GM21619 (cell line): ENCODE results near the gene RPS6KA2.
"Not testable (repeated sequence)": the region's sequence is repeated elsewhere in the genome, so short reads cannot be mapped to it uniquely, and the experiment has no call there.

Experiments
- ATAC-seq: cut with Tn5 transposase; IDR thresholded peaks from one replicate; pipeline ENCODE4 v1.9.1; 2021; ENCODE audit not compliant: unreplicated experiment

Gene RPS6KA2

DNA sequence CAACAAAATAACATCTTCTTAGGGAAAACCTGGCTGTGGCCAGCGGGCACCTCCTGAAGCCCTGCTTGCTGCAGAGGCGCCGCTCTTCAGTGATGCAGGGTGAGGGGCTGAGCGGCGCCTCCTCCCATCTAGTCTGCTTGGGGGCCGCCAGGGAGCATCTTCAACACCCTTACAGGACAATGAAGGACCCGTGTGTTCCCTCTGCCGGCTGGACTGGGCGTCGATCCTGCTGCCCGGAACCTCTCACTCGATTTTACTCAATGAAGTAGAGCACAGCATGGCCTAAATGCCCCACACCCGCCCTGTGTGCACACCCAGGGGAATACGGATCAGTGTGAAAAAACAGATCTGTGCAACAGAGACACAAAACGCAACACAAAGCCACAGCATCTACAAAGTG is 215.8 kb downstream of the RPS6KA2 start:
- ATAC-seq = no peak

DNA sequence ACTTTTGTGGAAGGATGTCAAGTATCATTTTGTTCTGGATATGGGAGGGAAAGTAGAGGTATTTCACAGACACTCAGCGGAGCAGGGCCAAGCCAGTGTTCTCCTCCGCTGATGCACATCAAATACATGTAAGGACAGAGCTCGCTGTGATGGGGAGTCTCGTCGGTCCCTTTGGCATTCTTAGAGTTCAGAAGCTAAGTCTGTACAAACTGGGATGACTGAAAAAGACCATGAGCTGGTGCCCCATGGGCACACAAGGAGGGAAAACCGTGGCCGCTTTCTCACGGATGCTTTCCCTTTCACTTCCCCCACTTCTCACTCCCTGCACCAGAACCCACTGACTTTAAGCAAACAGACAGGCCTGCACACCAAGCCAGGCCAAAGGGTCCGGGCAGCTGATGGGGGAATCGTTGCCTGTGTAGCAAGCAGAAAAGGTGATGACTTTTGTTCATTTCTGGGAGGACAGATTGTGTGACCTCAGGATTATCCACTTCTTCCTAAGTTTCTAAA is 216.6 kb downstream of the RPS6KA2 start:
- ATAC-seq = no peak

DNA sequence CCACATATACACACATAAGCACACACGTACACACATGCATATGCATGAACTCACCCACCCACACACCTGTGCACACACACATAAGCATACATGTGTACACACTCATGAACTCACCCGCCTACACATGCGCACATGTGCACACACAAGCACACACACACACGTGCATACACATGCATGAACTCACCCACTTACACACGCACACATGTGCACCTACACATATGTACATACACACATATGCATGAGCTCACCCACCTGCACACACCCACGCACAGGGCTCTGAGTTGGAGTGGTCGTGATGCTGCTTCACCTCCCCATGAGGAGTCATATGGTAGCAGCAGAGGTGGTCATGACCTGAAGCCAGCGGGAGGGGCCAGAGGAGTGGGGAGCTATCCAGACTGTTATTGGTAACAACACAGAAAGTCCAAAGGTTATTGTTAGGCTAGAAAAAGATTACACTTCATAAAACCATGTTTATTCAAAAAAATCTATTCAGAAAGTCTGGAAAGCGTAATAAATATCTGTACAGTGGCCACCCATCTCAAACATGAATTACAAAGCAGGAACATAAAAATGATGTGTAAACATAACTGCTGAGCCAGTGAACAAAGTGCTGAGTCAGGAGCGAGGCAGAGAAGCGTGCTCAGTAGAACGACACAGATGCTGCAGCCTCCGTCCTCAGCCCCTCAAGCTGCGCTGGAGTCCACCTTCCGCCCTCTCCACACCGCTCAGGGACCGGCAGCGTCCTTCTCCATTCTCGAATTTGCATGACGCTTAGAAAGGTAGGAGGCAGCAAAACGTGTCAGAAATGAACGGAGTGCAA is 217.9 kb downstream of the RPS6KA2 start:
- no peak for ATAC-seq

DNA sequence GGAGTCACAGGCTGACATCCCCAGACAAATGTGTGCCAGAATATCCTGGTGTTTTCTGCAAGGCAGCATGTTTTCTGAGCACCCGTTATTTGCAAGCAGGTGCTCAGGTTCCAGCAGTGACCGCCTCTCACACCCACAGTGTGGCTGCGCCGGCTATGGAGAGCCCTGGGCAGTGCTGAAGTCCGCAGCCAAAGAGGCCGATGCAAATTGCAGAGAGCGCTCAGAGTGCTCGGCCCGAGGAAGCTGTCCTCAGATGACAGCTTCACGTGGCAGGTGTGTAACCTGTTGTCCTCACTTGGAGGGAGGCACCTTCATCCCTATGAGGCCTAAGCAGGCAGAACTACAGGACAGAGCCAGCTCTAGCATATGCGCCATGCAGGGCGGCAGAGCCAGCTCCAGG is 220.9 kb downstream of the RPS6KA2 start:
- no peak for ATAC-seq

DNA sequence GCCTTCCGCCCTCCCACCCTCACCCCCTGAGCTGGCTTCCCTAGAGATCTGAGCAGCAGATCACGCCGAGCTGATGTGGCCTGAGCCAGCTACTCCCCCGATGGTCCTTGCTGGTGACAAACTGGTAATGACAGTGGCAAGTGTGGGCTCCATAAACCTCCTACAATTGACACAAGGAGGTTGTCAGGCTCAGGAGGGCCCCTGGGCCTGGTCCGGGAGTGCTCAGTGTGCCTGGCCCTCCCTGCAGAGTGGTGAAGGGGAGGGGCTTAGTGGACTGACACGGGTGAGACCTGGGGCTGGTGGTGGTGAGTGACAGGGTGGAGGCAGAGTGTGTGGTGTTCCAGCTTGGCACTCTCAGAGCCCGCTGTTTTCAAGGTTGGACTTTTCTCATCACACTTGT is 221.7 kb downstream of the RPS6KA2 start:
- no peak for ATAC-seq

DNA sequence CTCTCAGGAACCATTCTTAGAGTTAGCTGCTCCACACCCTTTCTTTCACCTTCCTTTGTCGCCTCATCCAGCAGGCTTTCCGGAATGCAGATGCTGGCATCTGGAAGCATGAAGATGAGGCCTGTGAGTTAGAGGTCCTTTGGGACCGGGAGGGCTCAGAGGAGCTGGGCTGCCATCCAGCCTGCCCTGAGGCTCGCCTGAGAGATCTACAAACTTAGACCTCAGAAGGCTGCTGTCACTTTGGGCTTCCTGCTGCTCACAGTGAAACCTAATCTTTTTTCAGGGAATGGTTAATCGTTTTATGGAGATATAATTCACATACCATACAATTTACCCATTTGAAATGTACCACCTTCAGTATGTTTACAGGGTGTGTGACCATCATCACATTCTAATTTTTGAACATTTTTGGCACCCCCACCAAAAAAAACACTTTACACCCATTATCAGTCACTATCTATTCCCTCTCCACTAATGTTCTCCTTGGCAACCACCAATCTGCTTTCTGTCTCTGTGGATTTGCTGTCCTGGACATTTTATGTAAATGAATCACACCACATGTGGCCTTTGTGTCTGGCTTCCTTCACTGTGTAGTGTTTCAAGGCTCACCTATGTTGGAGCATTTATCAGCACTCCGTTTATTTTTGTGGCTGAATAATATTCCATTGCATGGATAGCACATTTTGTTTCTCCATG is 224.3 kb downstream of the RPS6KA2 start:
- no peak for ATAC-seq

DNA sequence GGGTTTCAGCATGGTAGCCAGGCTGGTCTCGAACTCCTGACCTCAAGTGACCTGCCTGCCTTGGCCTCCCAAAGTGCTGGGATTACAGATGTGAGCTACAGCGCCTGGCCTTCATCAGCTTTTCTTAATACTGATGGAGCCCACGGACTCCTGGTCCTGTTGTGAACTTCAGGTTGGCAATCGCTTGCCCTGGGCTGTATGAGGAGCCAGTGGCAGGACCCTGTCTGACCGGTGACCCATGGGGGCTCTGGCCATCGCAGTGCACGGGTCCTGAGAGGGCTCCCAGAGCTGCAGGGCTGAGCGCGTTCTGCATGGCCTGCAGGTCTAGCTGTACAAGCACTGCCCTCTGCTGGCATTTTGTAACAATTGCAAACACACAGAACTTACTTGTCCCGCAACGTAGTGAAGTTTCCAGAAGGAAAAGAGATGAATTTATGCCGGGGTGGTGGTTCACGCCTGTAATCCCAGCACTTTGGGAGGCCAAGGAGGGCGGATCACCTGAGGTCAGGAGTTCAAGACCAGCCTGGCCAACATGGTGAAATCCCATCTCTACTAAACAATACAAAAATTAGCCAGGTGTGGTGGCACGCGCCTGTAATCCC is 226.3 kb downstream of the RPS6KA2 start:
- ATAC-seq = peak; percentile 78

DNA sequence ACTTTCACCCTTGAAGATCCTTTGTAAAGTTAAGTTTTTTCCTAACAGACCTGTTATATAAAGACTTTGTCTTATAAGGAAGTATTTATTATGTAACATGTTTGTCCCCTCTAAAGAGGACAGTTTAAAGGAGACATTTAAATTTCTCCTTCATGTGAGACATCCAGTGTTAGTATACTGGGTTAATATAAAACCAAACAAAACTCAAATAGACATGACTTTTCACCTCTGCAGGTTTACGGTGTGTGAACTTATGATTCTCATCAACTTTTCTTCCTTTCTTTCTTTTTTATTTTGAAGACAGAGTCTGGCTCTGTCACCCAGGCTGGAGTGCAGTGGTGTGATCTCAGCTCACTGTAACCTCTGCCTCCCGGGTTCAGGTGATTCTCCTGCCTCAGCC is 226.9 kb downstream of the RPS6KA2 start:
- ATAC-seq = no peak

DNA sequence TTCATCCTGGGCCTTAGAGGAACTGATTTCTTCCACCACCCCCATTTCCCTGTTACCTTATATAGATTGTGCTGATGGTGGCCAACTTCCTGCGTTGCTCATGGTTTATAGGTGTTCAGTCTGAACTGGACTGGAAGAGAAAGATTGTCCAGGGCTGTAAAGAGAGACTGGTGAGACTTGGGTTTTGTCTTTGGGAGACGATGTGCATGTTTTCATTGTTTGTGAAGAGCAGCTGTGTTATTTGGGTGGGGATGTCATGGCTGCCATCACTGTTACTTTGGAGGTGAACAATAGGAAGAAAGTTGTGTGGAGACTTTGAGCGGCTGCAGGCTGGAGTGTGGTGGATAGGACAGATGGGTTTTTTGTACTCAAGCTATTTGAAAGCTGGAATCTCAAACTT is 228.7 kb downstream of the RPS6KA2 start:
- ATAC-seq = no peak

DNA sequence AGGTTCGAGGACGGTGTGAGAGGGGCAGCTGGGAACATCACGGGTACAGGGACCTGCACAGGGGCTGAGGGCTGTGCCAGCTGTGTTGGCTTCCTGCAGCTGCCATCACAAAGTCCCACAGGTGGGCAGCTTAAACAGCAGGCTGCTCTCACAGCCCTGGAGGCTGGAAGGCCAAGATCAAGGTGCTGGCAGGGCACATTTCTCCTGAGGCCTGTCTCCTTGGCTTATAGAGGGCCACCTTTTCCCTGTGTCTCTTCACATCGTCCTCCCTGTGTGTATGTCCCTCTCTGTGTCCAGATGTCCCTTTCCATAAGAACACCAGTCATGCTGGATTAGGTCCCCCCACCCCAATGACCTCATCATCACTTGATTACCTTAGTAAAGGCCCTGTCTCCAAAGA is 229.2 kb downstream of the RPS6KA2 start:
- no peak for ATAC-seq

DNA sequence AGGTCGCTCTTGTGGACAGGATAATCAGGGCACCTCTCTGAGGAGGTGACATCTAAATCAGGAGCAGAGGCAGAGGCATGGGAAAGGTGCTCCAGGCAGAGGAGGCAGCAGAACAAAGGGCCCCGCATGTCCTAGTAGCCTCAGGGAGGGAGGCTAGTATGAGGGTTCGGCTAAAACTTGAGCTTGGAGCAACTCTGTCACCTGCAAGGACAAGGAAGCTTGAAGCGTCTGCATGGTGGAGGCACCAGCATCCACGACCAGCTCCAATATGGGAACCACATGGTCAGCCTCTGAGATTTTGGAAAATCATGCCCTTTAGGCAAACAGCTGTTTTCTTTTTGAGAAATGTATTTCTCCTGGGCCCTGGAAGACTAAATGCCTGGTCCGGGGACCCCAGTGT is 231.3 kb downstream of the RPS6KA2 start:
- no peak for ATAC-seq

DNA sequence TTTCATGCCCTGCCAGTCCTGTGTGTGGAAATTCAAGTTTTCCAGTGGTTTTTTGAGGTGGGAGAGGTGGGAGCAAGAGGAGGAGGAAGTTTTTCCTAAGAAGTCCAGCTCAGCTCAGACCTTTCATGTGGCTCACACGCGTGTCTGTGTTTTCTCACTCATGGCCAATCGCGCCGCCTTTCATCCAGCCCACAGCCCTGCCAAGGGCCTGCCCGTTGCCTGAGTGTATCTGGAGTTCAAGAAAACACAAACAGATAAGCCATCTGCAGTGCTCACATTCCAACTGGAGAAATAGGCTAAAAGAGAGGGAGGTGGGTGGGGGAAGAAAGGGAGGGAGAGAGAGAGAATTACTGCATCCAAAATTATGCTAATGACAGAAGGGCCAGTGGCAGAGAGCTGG is 231.7 kb downstream of the RPS6KA2 start:
- ATAC-seq = no peak

DNA sequence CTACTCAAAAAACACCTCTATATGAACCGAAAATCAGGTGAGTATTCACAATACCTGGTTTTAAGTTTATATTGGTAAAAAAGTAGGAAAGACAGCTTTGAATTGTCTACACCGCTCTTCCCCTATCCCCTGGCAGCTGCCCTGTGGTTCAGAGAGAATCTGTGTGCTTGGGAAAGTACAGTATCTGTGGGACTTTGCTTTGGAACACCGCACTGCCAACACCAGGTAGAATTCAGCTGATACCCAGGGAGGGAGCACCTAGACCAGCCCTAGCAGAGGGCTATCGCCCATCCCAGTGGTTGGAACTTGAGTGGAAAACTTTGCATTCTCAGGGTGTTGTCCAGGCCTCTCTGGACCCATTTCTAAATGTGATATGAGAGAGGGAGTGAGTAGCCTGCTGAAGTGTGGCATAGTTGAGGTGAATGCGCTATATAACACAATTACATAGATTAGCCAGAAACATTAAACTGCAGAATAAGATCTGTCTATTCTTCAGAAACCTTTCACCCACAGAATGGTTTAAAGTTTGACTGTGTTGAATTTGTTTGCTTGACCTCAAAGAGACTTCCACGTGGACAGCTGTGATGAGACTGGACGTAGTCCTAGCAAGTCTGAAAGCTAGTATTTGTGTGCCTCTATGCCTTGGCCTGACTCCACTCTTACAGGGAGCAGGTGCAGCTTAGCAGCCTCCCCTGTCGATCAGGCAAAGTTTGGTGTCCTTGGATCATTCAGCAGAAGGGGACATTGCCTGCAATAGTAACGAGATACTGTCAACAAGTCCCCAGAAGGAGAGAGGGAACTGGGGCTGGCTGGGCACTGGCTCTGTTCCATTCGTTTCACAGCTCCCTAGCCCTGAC is 232.8 kb downstream of the RPS6KA2 start:
- no peak for ATAC-seq

DNA sequence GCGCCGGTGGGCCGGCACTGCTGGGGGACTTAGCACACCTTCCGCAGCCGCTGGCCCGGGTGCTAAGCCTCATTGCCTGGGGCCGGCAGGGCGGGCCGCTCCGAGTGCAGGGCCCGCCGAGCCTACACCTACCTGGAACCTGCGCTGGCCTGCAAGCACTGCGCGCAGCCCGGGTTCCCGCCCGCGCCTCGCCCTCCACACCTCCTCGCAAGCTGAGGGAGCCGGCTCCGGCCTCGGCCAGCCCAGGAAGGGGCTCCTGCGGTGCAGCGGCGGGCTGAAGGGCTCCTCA is 233.6 kb downstream of the RPS6KA2 start:
- ATAC-seq = no peak

DNA sequence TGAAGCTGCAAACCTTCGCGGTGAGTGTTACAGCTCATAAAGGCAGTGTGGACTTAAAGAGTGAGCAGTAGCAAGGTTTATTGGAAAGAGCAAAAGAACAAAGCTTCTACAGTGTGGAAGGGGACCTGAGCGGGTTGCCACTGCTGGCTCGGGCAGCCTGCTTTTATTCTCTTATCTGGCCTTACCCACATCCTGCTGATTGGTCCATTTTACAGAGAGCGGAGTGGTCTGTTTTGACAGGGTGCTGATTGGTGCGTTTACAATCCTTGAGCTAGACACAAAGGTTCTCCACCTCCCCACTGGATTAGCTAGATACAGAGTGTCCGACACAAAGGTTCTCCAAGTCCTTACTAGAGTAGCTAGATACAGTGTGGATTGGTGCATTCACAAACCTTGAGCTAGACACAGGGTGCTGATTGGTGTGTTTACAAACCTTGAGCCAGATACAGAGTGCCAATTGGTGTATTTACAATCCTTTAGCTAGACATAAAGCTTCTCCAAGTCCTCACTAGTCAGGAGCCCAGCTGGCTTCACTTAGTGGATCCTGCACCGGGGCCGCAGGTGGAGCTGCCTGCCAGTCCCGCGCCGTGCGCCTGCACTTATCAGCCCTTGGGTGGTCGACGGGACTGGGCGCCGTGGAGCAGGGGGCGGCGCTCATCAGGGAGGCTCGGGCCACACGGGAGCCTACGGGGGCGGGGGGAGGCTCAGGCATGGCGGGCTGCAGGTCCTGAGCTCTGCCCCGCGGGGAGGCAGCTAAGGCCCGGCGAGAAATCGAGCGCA is 234.1 kb downstream of the RPS6KA2 start:
- ATAC-seq = not testable (repeated sequence)

DNA sequence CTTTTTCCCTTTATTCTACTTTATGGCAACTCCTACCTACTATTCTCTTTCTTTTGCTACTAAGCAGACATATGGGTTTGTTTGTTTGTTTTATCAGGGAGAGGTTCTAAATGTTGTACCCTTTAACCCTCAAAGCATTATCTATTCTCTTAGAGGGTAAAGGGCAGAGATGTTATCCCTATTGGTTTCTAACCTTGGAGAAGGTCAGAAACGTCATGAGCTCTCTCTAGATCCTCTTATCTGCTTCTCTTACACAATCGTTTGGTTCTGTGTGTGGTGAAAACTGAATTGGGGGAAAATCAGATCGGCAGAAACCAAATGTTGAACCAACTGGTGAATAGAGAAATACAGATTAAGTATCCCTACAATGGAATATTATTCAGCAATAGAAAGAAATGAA is 237.9 kb downstream of the RPS6KA2 start:
- no peak for ATAC-seq

DNA sequence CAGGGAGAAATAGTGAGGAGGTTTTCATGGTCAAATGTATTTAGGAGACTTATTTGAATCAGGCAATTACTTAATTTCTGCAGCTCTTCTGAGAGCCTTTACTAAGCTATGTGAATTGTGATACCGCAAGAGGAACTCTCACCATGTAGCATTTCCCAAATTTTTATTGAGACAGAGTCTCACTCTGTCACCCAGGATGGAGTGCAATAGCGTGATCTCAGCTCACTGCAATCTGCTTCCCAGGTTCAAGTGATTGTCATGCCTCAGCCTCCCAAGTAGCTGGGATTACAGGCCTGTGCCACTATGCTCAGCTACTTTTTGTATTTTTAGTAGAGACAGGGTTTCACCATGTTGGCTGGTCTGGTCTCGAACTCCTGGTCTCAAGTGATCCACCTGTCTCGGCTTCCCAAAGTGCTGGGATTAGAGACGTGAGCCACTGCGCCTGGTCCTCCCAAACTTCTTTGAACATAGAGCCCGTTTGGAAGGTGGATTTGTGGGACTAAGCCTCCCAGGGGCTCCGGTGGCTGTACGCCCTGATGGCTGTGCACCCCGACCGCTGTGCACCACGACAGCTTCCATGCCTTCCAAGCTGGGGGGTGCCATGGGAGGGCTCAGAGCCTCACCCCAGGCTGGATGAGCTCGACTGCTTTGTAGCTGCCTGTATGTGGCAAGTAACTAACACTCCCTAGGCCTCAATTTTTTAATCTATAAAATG is 238.6 kb downstream of the RPS6KA2 start:
- no peak for ATAC-seq

DNA sequence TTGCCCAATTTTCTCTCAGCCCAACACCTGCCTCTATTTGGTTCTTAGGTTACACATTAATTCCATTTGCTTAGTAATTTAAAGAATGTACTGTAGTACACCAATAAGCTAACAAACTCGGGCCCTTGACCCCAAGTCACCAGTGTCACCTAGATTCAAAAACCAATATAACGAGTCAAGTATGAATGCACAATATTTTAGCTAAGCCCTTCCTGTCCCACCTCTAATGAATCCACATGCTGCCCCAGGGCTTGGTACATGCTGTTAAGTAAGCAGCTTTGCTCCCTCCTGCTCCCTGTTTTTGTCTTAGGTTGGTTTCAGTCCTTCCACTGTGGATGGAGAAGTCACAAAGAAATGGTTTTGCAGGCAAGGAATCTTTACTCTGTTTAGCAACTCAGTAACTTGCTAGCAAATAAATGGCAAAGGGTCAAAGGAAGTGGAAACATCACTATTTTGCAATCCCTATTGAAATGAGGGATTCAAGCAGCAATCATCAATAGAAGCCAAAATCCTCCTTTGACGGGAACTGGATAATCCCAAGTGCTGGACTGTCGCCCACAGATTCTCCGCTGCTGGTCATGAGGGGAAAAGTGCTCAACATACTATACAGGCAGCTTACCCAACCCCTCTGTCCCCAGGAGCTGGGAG is 239.3 kb downstream of the RPS6KA2 start:
- no peak for ATAC-seq

DNA sequence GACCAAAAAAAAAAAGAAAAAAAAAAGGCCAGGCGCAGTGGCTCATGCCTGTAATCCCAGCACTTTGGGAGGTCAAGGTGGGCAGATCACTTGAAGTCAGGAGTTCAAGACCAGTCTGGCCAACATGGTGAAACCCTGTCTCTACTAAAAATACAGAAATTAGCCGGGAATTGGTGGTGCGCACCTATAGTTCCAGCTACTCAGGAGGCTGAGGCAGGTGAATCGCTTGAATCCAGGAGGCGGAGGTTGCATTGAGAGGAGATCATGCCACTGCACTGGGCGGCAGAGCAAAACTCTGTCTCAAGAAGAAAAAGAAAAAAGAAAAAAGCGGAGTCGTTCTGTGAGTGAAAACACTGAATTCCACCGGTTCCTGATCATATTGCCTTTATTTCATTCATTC is 240.0 kb downstream of the RPS6KA2 start:
- not testable (repeated sequence) for ATAC-seq
